Mammary epithelial cell (primary cell): ENCODE measurements around the gene STAT1.

ENCODE experiments used
- EZH2 ChIP-seq: IDR thresholded peaks from 2 replicates; pipeline ENCODE4 v1.6.1; 2012; ENCODE audit warnings: low read length, inconsistent platforms, borderline replicate concordance
- TF ChIP-seq, protein P1 (sequence below), 2 donors: IDR thresholded peaks in 1 of 2; conservative IDR thresholded peaks in 1 of 2; 2 replicates each; pipeline ENCODE4 v1.5.1; 2011 to 2012; ENCODE audit warnings: inconsistent platforms in 2 of 2, low read length in 2 of 2, mild to moderate bottlenecking in 2 of 2, control low read depth in 1 of 2, low read depth in 1 of 2; ENCODE audit not compliant: insufficient read depth in 1 of 2; ENCODE audit errors: extremely low read depth in 1 of 2

GRCh38 chr2:190972846-190973245 is 41.1 kb downstream of the STAT1 start:
- TF ChIP-seq, protein P1, sequence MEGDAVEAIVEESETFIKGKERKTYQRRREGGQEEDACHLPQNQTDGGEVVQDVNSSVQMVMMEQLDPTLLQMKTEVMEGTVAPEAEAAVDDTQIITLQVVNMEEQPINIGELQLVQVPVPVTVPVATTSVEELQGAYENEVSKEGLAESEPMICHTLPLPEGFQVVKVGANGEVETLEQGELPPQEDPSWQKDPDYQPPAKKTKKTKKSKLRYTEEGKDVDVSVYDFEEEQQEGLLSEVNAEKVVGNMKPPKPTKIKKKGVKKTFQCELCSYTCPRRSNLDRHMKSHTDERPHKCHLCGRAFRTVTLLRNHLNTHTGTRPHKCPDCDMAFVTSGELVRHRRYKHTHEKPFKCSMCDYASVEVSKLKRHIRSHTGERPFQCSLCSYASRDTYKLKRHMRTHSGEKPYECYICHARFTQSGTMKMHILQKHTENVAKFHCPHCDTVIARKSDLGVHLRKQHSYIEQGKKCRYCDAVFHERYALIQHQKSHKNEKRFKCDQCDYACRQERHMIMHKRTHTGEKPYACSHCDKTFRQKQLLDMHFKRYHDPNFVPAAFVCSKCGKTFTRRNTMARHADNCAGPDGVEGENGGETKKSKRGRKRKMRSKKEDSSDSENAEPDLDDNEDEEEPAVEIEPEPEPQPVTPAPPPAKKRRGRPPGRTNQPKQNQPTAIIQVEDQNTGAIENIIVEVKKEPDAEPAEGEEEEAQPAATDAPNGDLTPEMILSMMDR (conservative IDR thresholded peaks at IDR 0.05 in 1 of 2, IDR thresholded peaks at IDR 0.05 in 1 of 2; ENCODE audit: extremely low read depth in 1 of 2, insufficient read depth in 1 of 2, low read depth in 1 of 2, low read length in 2 of 2), result no peak
- TF ChIP-seq EZH2, result no peak
